ENCODE measurements around the gene SLC2A5.
"Not testable (repeated sequence)": the region's sequence is repeated elsewhere in the genome, so short reads cannot be mapped to it uniquely, and the experiment has no call there.

SLC2A5 gene

DNA sequence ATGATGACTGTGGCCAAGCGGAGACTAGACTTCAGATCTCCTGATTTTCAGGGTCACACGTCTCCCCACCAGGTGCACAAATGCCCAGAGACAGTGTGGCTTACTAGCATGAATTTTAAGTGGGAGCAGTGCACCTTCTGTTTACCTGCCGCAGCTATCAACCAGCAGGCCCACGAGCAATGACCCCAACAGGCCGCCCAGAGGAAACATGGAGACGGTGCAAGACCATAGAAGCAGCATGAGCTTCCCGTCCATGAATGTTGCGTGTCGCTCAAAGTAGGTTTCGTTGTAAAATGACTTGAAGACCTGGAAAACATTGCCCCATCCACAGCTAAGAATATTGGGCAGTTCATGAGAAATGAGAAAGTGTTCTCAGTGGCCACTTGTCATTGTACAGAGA is 46.7 kb downstream of the SLC2A5 start:
- Histone ChIP-seq H3K4me3 (ENCODE audit: low read length) (no peak overlapping the region), H3K9ac (ENCODE audit: low read length) (no peak overlapping the region), H3K27me3 (ENCODE audit: control insufficient read depth, insufficient read depth, low read length) (no peaks in the 10 kb centered on the region), H3K36me3 (ENCODE audit: control insufficient read depth, insufficient read depth, low read length) (no peaks in the 10 kb centered on the region), H3K9me3 (ENCODE audit: control insufficient read depth, low read length) (no peaks in the 10 kb centered on the region), H3K4me1 (ENCODE audit: control insufficient read depth, insufficient read depth, low read length) (no peaks in the 10 kb centered on the region)

DNA sequence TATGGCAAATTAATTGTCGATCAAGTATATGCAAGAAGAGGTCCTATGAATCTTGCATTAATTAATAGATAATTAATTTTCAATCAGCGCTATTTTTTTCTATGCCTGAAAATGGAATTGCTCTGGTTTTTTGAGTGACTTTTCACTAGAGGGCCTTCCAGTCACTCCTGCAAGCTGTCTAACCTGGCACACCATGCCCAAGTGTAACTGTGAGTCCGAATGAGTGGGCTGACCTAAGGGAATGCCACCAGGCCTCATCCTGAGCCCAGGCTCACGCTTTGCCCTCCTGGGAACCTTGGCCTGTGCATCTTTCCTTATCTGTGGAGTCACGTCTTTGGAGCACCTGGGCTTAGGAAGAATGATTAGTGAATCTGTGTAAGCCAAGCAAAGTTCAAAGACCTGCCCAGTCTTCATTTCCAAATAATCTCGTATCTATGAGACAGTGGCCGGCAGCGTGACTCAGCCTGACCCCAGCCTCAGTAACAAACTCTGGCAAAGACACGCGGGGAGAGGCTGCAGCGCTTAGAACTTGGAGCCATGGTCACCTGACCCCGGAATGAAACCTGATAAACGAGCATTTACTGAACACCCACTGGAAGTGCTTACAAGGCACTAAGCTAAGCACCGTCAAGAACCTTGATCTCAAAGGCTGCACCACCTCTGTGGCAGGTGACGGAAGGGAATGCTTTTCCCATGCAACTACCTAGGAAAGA is 47.3 kb downstream of the SLC2A5 start:
- H3K9me3 ChIP-seq (ENCODE audit: control insufficient read depth, low read length); H3K9ac ChIP-seq (ENCODE audit: low read length); H3K36me3 ChIP-seq (ENCODE audit: control insufficient read depth, insufficient read depth, low read length); H3K4me1 ChIP-seq (ENCODE audit: control insufficient read depth, insufficient read depth, low read length); H3K4me3 ChIP-seq (ENCODE audit: low read length); H3K27me3 ChIP-seq (ENCODE audit: control insufficient read depth, insufficient read depth, low read length): not testable (repeated sequence)

DNA sequence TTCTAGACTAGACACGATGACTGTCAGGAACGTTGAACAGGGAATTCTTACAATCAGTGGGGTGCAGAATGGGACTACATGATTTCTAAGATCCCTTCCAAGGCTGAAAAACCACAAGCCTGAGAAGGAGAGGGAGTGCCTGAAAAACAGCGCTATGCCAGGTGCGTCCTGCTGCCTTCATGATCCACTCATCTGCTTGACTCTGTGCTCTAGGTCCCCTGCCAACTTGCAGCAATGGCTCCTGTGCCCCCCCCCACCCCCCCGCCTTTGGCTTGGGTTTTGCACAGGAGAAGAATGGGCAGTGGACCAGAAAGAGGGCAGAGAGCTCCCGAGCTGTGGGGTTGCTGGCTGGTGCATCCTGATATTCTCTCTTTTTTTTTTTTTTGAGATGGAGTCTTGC is 49.1 kb downstream of the SLC2A5 start:
- H3K27me3 ChIP-seq (ENCODE audit: control insufficient read depth, insufficient read depth, low read length): no peaks in the 10 kb centered on the region
- no peak overlapping the region for H3K4me3 ChIP-seq (ENCODE audit: low read length)
- no peaks in the 10 kb centered on the region for H3K4me1 ChIP-seq (ENCODE audit: control insufficient read depth, insufficient read depth, low read length)
- no peaks in the 10 kb centered on the region for H3K36me3 ChIP-seq (ENCODE audit: control insufficient read depth, insufficient read depth, low read length)
- no peaks in the 10 kb centered on the region for H3K9me3 ChIP-seq (ENCODE audit: control insufficient read depth, low read length)
- H3K9ac ChIP-seq (ENCODE audit: low read length): no peak overlapping the region

DNA sequence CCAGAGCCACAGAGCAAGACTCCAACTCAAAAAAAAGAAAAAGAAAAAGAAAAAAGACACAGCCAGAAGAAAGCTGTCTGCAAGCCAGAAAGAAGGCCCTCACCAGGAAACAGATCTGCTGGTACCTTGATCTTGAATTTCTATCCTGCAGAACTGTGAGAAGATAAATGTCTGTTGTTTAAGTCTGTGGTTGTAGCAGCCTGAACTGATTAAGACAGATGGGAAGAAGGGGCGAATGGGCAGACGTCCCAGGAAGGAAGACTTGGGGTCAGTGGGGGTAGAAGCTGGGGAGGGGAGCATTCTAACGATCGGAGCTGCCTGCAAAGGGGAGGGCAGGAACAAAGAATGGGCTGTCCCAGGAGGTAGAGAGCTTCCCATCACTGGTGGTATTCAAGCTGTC is 49.5 kb downstream of the SLC2A5 start:
- H3K9me3 ChIP-seq (ENCODE audit: control insufficient read depth, low read length): no peaks in the 10 kb centered on the region
- no peak overlapping the region for H3K9ac ChIP-seq (ENCODE audit: low read length)
- H3K4me3 ChIP-seq (ENCODE audit: low read length): no peak overlapping the region
- H3K36me3 ChIP-seq (ENCODE audit: control insufficient read depth, insufficient read depth, low read length): no peaks in the 10 kb centered on the region
- no peaks in the 10 kb centered on the region for H3K4me1 ChIP-seq (ENCODE audit: control insufficient read depth, insufficient read depth, low read length)
- H3K27me3 ChIP-seq (ENCODE audit: control insufficient read depth, insufficient read depth, low read length): no peaks in the 10 kb centered on the region

DNA sequence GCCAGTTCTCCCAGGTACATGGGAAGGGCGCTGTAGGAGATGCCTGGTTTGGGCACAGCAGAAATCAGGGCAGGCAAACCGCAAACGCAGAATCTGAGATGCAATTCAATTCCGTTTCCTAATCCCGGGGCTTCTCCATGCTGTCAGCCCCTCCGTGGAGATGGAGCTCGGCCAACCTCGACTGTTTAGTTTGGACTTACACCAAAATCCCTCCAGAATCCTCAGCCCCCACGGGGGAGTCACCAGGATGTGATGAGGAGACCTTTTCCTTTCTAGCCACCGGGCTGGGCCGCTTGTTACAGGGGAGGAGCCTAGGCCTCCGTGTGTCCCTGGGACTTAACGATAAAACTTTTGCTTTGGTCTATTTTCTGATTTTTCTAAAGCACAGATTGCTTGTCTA is 51.1 kb downstream of the SLC2A5 start:
- H3K9ac ChIP-seq (ENCODE audit: low read length): no peak overlapping the region
- no peaks in the 10 kb centered on the region for H3K9me3 ChIP-seq (ENCODE audit: control insufficient read depth, low read length)
- H3K27me3 ChIP-seq (ENCODE audit: control insufficient read depth, insufficient read depth, low read length): no peaks in the 10 kb centered on the region
- no peaks in the 10 kb centered on the region for H3K4me1 ChIP-seq (ENCODE audit: control insufficient read depth, insufficient read depth, low read length)
- H3K4me3 ChIP-seq (ENCODE audit: low read length): no peak overlapping the region
- H3K36me3 ChIP-seq (ENCODE audit: control insufficient read depth, insufficient read depth, low read length): no peaks in the 10 kb centered on the region

GRCh38 chr1:9016455-9016854 is 53.0 kb downstream of the SLC2A5 start:
- Histone ChIP-seq H3K4me1 (ENCODE audit: control insufficient read depth, insufficient read depth, low read length) (no peaks in the 10 kb centered on the region), H3K36me3 (ENCODE audit: control insufficient read depth, insufficient read depth, low read length) (no peaks in the 10 kb centered on the region), H3K9me3 (ENCODE audit: control insufficient read depth, low read length) (no peaks in the 10 kb centered on the region), H3K9ac (ENCODE audit: low read length) (no peak overlapping the region), H3K27me3 (ENCODE audit: control insufficient read depth, insufficient read depth, low read length) (no peaks in the 10 kb centered on the region), H3K4me3 (ENCODE audit: low read length) (no peak overlapping the region)

- H3K4me3 ChIP-seq (ENCODE audit: low read length): no peak overlapping the region
- H3K9me3 ChIP-seq (ENCODE audit: control insufficient read depth, low read length): no peaks in the 10 kb centered on the region
- no peak overlapping the region for H3K9ac ChIP-seq (ENCODE audit: low read length)
- no peaks in the 10 kb centered on the region for H3K36me3 ChIP-seq (ENCODE audit: control insufficient read depth, insufficient read depth, low read length)
- H3K27me3 ChIP-seq (ENCODE audit: control insufficient read depth, insufficient read depth, low read length): no peaks in the 10 kb centered on the region
- no peaks in the 10 kb centered on the region for H3K4me1 ChIP-seq (ENCODE audit: control insufficient read depth, insufficient read depth, low read length)
These were observed 54.7 kb downstream of the SLC2A5 start for GRCh38 chr1:9014475-9015375.

- no peak overlapping the region for H3K9ac ChIP-seq (ENCODE audit: low read length)
- H3K4me1 ChIP-seq (ENCODE audit: control insufficient read depth, insufficient read depth, low read length): no peaks in the 10 kb centered on the region
- no peaks in the 10 kb centered on the region for H3K27me3 ChIP-seq (ENCODE audit: control insufficient read depth, insufficient read depth, low read length)
- H3K9me3 ChIP-seq (ENCODE audit: control insufficient read depth, low read length): no peaks in the 10 kb centered on the region
- no peaks in the 10 kb centered on the region for H3K36me3 ChIP-seq (ENCODE audit: control insufficient read depth, insufficient read depth, low read length)
- H3K4me3 ChIP-seq (ENCODE audit: low read length): no peak overlapping the region
These were observed 55.6 kb downstream of the SLC2A5 start for GRCh38 chr1:9013819-9014218.

DNA sequence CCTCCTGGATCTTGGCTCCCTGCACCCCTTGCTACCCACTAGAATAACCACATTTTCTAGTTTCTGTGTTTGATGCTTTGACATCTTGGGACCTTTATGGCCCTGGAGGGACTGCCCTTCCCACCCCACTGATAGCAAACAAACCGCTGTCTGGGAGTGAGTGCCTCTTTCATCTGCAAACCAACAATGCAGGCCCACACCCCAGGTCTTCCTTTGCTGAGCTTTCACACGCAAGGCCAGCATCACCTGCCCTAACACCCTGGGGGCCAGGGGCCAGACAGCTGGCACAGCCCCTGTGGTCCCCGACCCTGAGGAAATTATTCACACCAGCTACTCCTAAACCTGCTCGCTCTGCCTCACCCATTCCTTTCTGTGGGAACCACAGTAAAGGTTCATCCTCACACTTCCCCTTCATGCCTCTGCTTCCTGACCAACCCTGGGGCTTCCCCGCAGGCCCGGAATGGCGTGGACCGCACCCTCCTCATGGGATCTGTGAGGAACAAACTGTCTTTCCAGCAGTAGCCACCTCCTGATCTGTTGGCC is 58.6 kb downstream of the SLC2A5 start:
- H3K4me1 ChIP-seq (ENCODE audit: control insufficient read depth, insufficient read depth, low read length): no peaks in the 10 kb centered on the region
- H3K4me3 ChIP-seq (ENCODE audit: low read length): no peak overlapping the region
- H3K9ac ChIP-seq (ENCODE audit: low read length): no peak overlapping the region
- no peaks in the 10 kb centered on the region for H3K36me3 ChIP-seq (ENCODE audit: control insufficient read depth, insufficient read depth, low read length)
- no peaks in the 10 kb centered on the region for H3K27me3 ChIP-seq (ENCODE audit: control insufficient read depth, insufficient read depth, low read length)
- no peaks in the 10 kb centered on the region for H3K9me3 ChIP-seq (ENCODE audit: control insufficient read depth, low read length)

GRCh38 chr1:9009438-9010370 is 59.7 kb downstream of the SLC2A5 start:
- H3K9me3 ChIP-seq (ENCODE audit: control insufficient read depth, low read length): no peaks in the 10 kb centered on the region
- H3K4me1 ChIP-seq (ENCODE audit: control insufficient read depth, insufficient read depth, low read length): peaks cover 5% of the 10 kb centered on the region
- no peak overlapping the region for H3K9ac ChIP-seq (ENCODE audit: low read length)
- no peak overlapping the region for H3K4me3 ChIP-seq (ENCODE audit: low read length)
- no peaks in the 10 kb centered on the region for H3K27me3 ChIP-seq (ENCODE audit: control insufficient read depth, insufficient read depth, low read length)
- H3K36me3 ChIP-seq (ENCODE audit: control insufficient read depth, insufficient read depth, low read length): no peaks in the 10 kb centered on the region

GRCh38 chr1:9008236-9008635 is 61.2 kb downstream of the SLC2A5 start:
- H3K36me3 ChIP-seq (ENCODE audit: control insufficient read depth, insufficient read depth, low read length): no peaks in the 10 kb centered on the region
- no peak overlapping the region for H3K9ac ChIP-seq (ENCODE audit: low read length)
- no peaks in the 10 kb centered on the region for H3K9me3 ChIP-seq (ENCODE audit: control insufficient read depth, low read length)
- H3K27me3 ChIP-seq (ENCODE audit: control insufficient read depth, insufficient read depth, low read length): no peaks in the 10 kb centered on the region
- H3K4me1 ChIP-seq (ENCODE audit: control insufficient read depth, insufficient read depth, low read length): peaks cover 6% of the 10 kb centered on the region
- H3K4me3 ChIP-seq (ENCODE audit: low read length): no peak overlapping the region

Measured in mucosa of stomach (tissue), 1 donor.